ENCODE data around the gene UBAC2.
"Not testable (repeated sequence)": the region's sequence is repeated elsewhere in the genome, so short reads cannot be mapped to it uniquely, and the experiment has no call there.

UBAC2 gene

DNA sequence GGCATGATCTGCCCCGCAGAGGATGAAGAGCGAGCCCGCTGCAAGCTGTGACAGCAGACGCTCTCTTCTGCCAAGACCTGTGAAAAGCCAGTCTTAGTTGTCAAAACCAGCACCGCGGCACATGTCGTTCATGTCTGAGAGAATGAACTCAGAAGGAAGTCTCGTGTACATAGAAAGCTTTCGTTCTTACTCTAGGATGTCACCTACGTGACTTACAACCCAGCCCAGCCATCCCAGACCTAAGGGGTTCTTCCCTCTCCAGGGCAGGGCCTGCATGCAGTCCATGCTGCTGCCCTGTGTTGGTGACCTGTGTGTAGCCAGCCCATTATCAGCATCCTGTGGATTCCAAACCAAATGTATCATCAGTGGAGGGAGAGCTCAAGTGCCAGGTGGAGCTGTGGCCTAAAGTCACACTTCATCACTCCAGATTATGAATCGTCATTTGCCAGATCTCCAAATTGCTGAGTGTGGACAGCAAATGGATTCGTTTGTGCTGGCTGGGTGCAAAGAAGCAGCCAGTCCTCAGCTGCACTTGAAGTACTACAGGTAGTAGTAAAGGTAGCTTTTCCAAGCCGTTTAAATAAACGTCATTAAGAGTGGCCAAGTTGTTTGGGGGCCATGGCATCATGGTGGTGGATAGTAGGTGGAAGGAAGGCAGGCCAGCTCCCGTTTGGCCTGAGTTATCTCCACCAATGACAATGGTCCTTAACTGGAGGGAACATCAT is 180.4 kb downstream of the UBAC2 start:
- DNase-seq (ENCODE audit: low read depth), result no peak

DNA sequence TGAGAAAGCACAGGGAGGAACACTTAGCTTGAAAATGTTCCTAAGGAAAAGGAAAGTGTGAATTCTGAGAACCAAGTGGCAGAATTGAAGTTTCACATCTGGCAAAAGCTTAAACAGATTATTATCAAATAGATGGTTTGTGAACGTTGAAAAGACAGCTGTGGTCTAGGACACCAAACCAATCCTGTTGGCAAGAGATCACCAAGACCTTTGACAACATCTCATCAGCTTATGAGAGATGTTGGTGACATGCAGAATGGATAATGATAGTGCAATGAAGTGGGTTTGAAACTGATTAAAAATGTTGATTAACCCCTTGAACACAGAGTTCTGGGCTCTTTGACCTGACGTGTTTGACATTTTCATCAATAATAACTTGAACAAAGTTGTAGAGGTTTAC is 181.1 kb downstream of the UBAC2 start:
- no peak for DNase-seq (ENCODE audit: low read depth)

DNA sequence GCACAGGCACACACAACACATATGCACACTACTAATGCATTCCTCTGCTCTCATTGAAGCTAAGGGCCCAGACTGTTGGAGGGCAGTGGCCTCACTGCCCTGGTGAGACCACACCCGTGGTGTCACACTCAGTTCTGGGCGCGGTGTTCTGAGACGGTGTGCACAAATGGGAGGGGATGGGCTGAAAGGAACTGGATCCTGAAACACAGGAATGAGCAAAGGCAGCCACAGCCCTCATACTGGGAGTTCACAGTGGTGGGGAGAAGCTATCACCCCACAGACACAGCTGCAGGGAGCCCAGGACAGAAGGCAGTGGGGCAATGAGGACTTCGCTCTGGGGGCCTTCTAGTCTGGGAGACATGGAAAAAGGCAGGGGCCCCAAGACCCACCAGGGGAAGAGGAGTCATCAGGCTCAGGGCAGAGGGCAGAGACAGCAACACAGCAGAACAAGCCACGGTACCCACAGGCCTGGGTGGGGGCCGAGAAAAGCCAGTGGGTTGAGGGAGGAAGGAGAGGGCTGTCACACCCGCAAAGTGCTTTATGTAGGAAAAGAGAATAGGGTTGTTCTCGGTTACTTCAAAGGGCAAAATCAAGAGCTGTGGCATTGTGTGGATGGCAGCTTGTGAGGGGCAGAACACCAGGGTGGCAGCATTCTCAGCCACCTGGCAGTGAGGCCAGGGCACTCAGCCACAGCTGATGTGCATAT is 181.9 kb downstream of the UBAC2 start:
- no peak for DNase-seq (ENCODE audit: low read depth)

DNA sequence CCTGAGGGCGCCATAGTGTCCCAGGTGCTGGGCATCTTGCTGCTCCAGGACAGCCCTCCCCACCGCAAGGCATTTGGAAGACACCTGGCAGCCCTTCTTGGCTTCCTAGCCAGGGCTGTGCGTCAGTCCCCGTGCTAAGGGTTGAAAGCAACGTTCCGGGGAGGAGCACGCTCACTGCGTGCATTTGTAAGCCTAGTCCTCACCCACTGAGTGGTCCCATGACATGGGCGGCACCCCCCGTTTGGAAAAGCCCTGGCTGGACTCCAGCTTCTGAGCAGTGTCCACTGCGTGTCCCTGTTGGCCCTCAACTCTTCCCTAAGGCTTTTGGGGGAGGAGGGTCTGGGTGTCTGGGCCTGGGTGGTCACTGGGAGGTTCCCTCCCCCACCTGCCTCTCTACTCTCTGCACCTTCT is 182.9 kb downstream of the UBAC2 start:
- no peak for DNase-seq (ENCODE audit: low read depth)

DNA sequence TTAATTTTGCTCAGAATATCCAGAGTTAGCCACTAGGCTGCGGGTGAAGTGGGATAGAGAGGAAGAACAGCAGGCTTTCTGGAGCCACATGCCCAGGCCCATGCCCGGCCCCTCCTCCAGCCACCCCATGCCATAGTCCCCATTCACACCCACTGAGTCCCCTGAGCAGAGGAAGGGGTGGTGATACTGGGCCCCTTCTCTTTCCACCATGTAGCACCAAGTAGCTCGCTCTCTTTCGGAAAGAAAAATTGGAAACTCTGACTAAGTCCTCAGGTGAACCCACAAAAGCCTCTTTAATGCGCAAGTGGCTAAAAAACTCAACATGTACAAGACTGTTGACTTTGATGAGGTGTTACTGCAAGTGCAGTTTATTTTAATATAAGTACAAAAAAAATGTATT is 183.3 kb downstream of the UBAC2 start:
- DNase-seq (ENCODE audit: low read depth), result no peak

DNA sequence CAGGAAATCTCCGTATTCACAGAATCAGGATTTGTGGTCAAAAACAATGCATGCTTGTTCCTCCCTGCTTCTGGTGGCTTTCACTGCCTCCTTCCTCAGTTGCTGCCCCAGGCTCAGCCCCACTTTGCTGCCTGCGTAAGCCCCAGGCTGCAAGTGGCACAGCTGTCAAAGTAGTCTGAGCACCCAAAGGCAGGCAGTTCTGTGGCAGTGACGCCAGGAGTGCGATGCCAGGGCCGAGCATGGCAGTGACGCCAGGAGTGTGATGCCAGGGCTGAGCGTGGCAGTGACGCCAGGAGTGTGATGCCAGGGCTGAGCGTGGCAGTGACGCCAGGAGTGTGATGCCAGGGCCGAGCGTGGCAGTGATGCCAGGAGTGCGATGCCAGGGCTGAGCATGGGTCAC is 183.8 kb downstream of the UBAC2 start:
- DNase-seq (ENCODE audit: low read depth), result no peak

DNA sequence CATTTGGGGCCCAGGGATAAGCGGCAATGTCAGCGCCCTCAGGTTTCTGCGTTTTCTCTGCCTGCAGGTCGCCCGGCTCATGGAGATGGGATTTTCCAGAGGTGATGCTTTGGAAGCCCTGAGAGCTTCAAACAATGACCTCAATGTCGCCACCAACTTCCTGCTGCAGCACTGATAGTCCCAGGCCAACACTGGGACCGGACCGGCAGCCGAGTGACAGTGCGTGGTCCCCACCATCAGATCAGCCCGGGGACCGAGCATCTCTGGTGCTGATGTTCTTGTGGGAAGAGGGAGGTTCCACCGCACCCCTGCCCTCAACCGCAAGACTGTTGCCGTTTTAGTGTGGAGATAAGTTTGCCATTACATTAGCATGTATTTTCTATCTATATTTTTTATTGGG is 184.5 kb downstream of the UBAC2 start:
- no peak for DNase-seq (ENCODE audit: low read depth)

DNA sequence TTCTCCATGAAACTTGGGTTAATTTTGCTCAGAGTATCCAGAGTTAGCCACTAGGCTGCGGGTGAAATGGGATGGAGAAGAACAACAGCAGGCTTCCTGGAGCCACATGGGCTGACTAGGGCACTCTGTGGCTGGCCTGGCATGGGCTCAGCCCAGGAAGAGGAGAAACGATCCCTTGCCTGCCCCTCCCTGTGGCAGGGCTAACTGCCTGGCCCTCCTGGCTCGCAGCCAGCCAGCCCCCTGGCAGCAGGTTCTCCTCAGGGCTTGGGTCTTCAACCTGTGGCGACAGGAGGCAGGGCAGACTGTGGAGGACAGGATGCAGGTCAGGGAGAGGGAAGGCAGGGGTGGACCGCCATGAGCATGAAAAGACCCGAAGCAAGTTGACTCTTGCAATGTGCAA is 185.3 kb downstream of the UBAC2 start:
- DNase-seq (ENCODE audit: low read depth), result no peak

DNA sequence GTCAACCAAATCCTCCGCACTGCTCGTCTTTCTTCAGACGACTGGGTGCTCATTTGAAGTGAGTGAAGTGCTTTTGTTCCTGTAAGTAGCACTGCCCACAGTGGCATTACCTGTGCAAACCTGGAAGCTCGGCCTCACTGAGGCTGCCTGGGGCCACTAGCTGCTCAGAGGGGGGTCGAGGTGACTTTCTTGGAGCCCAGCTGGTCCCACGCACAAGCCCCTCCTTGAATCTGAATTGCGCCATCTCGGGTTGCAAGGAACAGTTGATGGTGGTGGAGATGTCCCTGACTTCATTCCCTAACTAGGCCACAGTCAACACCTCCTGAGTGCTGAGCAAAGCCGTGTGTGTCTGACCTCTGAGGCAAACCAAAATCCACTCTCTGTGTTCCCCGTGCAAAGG is 185.8 kb downstream of the UBAC2 start:
- DNase-seq (ENCODE audit: low read depth), result no peak

DNA sequence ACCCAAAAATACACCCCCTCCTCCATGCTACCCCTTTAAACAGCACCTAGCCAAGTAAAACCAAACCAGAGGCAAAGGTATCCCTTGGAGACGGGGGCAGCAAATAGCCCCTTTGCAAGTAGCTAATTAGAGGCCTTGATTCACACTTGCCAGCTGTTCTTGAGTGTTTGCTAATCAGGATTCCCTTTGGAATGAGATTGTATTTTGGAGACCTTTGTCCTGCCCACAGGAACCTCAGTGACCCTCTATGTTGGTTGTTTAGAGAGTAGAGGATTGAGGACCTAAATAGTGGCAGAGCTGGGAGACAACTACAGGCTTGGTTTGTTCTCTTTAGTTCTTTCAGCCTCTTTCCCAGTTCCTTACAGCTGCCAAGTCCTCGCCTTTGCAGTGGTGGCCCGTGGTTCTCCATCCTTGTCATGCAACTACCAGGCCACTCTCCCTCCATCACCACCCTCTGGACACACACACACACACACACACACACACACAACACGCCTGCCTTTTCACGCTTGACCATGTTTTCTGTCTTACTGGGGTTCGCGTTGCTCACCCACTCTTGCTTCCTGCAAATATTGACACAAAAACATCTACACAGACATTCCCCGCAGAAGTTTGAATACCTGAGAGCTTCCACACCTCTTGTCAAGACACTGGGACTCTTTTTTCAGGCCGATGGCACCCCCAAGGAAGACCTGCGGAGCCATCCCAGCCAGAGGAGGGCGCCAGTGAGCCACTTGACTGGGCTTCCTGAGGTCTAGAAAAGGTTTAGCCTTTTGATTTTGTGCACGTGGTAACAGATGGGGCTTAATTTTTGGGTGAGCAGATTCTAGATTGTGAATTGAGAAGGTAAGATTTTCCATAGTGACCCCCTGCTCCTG is 186.5 kb downstream of the UBAC2 start:
- peak; percentile 86 for DNase-seq (ENCODE audit: low read depth)

DNA sequence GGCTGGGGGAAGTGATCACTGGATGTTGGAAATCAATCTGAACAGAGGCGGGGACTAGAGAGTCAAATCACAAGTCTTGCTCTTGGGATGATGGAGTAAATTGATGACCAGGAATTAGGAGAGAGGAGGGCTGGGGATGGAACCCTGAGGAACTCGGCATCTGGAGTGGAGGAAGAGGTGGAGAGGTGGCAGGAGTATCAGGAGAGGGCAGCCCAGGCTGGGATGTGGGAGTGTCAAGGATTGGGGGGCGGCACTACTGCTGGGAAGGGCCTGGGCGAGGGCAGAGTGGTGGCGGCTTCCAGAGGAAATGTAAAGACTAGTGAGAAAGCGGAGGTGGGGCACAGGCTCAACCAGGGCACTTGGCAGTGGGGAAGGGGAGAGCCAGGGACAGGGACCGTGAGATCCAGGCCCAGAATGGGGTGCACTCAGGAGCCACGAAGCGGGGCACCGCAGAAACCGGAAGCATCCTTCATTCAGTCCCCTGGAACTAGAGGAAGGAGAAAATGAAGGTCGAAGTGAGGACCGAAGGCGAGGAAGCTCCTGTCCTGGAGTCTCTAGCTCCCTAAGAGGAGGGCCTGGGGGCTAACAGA is 187.8 kb downstream of the UBAC2 start:
- DNase-seq (ENCODE audit: low read depth), result no peak

DNA sequence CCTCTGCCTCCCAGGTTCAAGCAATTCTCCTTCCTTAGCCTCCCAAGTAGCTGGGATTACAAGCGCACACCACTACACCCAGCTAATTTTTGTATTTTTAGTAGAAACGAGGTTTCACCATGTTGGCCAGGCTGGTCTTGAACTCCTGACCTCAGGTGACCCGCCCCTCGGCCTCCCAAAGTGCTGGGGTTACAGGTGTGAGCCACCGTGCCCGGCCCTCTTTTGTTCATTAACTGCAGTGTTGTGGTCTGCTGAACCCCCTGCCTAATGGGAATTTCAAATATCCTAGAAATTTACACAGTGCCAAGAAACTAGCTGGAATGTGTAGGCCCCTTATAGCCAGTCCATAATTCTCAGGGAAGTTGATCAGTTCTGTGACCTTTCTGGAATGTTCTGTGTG is 188.4 kb downstream of the UBAC2 start:
- not testable (repeated sequence) for DNase-seq (ENCODE audit: low read depth)

DNA sequence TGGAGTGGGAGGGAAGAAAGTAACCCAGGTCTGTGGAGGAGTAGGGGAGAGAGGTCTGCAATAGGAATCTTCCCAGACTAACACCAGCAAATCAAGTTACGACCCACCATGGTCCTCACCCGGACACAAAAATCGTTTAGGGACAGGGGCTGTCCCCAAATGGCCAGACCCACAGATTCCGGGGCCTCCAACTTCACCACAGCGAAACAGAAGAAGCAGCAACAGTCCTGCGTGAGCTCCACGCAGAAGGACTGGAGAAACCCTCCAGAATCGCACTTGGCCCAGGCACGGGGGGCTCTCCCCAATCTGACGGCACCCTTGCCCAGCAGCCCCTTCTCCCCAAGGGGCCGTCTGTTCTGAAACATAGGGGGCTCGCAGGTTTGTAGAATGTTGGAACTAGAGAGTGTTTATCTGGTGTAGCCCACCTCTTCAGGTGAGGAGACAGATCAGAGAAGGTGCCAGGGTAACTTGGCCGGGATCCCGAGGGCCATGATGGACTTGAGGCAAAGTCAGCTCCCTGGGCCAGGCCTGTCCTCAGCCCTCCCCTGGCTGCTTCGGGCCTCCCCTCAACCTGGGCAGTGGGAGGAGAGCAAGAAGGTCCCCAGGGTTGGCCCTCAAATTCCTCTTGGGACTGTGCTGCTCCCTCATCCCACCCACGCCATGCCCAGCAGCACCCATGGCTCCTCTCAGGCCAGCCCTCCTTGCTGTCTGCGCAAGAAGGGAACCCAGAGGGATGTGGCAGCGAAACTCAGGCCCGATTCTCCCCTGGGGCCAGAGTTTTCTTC is 189.1 kb downstream of the UBAC2 start:
- DNase-seq (ENCODE audit: low read depth), result no peak

DNA sequence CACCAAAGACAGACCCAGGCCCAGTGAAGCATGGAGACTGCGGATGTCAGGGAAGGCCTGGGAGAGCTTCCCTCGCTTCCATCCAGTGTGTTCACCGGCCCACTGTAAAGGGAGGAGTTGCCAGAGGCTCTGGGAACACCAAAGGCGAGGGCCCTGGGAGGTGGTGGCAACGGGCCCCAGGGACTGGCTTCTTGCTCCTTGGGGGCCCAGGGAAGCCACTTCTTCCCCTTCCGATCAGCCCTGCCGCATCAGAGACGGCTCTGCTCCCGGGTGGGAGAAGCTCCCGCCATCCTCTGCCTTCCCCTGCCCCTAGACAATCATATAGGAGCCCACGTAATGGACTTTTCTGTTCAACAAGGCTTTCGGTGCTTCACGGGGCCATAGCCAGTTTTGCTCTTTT is 189.9 kb downstream of the UBAC2 start:
- DNase-seq (ENCODE audit: low read depth), result no peak

DNA sequence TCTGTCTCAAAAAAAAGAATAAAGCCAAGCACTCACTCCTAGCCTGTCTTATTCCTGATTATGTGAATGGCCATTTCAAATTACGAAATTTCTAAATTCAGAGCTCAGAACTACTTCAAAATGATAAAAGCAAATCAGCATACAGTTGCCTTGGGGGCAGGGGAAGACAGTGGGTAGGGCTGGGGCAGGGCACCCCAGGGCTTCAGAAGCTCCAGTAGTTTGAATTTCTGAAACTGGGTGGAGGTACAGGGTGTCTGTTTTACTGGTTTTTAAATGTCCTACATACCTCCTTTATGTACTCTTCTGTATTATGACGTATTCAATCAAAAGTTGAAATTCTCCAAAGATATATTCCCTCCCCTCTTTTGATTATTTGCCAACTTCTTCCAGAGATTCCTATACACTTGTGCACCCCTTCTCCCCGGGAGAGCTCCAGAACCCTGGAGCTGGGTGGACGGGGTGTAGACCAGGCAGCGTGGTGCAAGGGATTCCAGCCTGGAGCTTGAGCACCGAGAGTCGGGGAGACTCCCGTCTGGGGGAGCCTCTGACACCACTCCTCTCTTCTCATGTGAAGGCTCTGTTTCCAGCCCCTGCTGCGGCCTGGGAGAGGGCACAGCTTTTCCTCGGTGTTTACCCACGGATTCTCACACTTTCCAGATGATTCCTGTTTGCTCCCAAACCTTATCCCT is 191.3 kb downstream of the UBAC2 start:
- DNase-seq (ENCODE audit: low read depth), result no peak

DNA sequence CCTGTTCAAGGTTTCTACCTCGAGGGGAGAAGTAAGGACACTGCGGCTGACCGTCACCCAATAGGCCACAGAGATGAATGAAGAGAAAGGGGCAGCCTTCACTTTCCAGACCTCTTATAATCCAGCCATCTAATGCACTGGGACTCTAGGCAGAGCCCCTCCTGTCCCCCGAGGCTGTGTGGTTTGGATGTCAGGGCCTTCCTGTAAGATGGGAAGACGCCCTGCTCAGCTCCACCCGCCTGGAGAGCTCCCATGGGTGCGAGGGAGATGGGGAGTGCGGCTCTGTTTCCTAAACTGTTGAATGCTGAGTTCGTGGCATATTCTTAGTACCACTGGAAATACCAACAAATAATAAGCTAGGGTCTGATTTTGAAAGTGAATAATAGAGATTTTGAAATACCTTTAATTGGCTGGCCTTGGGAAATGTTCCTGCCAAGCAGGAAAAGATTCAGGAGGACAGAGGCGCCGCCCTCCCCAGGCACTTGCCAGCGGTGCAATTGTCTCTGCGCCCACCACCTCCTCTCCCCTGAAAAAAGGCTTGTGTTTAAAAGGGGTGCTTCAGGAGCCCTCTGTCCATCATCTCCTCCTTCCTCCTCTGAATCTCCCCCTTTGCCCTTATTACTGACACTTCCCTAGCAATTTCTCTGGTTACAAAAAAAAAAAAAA is 191.9 kb downstream of the UBAC2 start:
- DNase-seq (ENCODE audit: low read depth), result no peak

DNA sequence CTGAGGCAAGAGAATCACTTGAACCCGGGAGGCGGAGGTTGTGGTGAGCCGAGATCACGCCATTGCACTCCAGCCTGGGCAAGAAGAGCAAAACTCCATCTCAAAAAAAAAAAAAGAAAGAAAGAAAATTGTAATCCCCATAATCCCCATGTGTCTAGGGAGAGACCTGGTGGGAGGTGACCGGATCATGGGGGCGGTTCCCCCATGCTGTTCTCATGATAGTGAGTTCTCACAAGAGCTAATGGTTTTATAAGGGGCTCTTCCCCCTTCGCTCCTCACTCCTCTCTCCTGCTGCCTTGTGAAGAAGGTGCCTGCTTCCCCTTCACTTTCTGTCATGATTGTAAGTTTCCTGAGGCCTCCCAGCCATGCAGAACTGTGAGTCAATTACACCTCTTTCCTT is 192.7 kb downstream of the UBAC2 start:
- DNase-seq (ENCODE audit: low read depth), result not testable (repeated sequence)

DNA sequence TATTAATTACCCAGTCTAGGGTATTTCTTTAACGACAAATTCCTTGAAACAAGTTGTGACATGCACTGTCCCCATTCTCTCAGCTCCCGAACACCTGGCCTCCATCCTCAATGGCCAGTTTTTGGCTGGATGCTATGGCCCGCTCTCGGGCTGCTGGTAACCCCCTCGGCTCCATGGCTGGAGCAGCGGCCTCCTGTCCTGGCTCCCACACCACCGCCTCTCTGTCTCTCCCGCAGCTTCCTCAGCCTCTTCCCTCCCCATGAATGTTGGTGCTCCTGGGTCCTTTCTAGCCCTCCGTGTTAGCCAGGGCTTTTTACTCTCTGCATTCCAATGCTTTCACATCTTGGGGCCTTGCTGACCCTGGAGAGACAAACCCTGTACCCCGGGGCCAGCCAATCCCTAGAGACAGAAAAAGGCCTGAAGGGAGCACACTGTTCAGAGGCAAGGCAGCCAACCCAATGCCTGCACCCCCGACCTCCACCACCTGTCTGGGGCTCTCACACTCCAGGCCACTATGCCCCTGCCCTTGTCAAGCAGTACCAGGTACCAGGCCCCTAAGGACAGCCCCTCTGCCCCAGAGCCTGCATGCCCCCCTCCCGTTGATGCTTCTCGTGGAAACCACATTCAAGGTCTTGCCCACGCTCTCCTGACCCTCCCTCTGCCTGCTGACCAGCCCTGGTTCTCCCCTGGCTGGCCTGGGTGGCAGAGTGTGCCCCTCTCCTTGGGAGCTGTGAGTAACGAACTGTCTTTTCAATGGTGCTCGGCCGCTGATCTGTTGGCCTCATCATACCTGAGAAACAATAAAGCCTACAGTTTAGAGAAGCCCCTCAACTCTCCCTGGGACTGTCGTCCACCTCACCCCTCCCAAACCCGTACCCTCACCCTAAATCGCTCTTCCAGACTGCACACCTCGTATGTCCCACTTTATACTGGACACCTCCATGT is 193.4 kb downstream of the UBAC2 start:
- DNase-seq (ENCODE audit: low read depth), result no peak

DNA sequence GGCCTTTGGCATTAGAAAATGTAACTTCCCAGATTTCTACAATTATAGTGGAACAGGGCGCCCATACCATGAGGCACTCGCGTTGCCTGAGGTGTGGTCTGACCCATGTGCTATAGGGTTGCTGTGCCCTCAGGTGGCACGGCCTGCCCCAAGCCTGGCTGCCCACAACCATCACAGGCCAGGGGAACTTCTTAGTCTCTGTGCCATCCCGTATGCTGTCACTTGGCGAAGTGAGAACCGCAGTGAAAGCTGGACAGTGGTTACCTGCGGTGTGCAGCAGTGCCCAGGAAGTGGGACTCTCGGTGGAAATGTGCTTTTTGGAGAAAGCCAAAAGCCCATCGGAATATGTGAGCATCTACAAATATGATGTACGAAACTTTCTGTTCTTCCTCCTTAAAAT is 194.8 kb downstream of the UBAC2 start:
- no peak for DNase-seq (ENCODE audit: low read depth)
